ENCODE results near the gene ARSG.

The ARSG gene

DNA sequence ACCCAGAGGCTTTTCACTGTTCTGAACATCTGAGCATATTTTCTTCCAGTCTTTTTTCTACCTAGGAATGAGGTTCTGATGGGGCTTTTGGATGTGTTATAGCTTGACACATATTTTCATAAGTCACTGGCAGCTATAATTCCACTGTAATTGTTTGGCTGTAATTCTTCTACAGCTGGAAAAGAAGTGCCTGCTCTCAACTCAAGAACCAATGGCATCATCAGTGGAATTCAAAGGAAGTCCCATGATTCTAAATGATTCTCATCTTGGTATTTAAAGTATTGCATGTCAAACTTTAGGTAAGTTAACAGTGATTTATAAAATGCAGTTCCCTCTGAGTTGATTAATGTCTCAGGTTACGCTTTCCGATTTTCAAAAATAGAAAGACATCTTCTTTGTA lies 149.2 kb downstream of the ARSG start:
- H3K9me3 Mint-ChIP-seq, result no peaks in the 10 kb centered on the region
- H3K4me3 Mint-ChIP-seq, result no peak overlapping the region
- H3K4me1 Mint-ChIP-seq, result peaks cover 37 to 58% of the 10 kb centered on the region in 2 donors
- H3K27me3 Mint-ChIP-seq, result no peaks in the 10 kb centered on the region
- ATAC-seq (replicated peaks) (no peak), DNase-seq (no peak)
- H3K36me3 Mint-ChIP-seq, result peaks cover 3% of the 10 kb centered on the region in 2 donors
- H3K27ac Mint-ChIP-seq, result peak overlapping the region; percentile 63

DNA sequence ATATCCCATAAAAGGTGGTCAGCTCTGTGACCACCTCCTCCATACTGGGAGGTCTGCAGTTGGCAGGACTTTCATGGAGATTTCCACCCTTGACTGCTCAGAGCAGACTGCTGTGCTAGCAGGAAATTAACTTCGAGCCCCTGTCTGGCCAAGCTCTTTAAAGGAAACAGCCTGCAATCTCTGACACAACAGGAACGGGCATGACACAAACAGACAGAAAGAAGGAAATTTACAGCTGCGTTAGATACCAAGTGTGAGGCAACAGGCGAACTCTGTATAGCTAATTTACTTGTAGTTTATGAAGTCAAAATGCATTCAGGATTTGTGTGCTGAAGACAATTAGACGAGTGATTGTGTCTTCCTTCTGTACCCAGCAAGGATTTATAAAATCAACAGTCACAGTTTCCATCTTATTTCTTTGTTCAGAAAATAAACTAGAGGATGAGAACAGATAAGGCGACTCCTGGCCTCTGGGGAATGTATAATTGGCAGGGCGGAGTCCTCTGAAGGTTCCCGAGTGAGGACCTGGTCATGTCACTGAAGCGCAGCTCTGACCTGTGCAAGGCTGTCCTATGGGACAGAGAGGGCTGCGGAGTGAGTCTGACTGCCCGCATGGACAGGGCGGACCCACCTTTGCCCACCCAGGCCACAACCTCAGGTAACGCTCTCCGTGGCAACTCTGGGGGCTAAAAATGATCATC lies 149.9 kb downstream of the ARSG start:
- no peaks in the 10 kb centered on the region for H3K9me3 Mint-ChIP-seq
- H3K4me3 Mint-ChIP-seq, result no peak overlapping the region
- H3K4me1 Mint-ChIP-seq, result peaks cover 32 to 52% of the 10 kb centered on the region in 2 donors

DNA sequence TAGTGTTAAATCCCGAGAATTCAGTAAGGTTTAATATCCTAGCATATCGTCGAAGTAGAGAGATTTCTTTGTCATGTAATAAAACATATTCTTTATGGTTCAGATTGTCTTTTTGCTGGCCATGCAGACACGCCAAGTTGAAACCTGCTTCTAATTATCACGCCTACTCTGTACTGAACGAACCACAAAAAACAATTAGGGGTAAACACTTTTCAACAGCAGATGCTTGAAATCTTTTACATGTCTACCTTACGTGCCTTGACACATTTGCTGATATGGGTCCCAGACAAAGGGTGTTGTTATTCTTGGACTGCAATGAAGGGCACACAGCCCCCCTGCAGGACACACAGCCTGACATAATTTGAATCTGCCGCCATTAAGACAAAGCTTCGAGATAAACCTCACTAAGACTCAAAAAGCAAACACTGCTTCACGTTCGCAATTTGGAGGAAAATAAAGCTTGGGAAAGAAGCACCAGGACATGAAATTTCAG lies 152.7 kb downstream of the ARSG start:
- Mint-ChIP-seq H3K4me1 (peaks cover 20 to 25% of the 10 kb centered on the region in 2 donors), H3K27me3 (no peaks in the 10 kb centered on the region), H3K27ac (no peak overlapping the region), H3K36me3 (peaks cover 0 to 3% of the 10 kb centered on the region in 2 donors), H3K9me3 (no peaks in the 10 kb centered on the region), H3K4me3 (no peak overlapping the region)
- DNase-seq, result no peak
- ATAC-seq (replicated peaks), result no peak

More for the DNA sequence above, 149.9 kb downstream of the ARSG start:
- peak overlapping the region; percentile 63 for H3K27ac Mint-ChIP-seq
- H3K27me3 Mint-ChIP-seq, result no peaks in the 10 kb centered on the region
- no peaks in the 10 kb centered on the region for H3K36me3 Mint-ChIP-seq
- DNase-seq (no peak), ATAC-seq (replicated peaks) (no peak)

GRCh38 chr17:68445671-68446070 lies 154.4 kb downstream of the ARSG start:
- Mint-ChIP-seq H3K4me1 (peaks cover 9 to 11% of the 10 kb centered on the region in 2 donors), H3K36me3 (peaks cover 2 to 12% of the 10 kb centered on the region in 2 donors), H3K27me3 (no peaks in the 10 kb centered on the region), H3K27ac (no peak overlapping the region), H3K4me3 (no peak overlapping the region), H3K9me3 (no peaks in the 10 kb centered on the region)
- DNase-seq (no peak), ATAC-seq (replicated peaks) (no peak)

- H3K27ac Mint-ChIP-seq, result peak overlapping the region; percentile 86
- no peak for DNase-seq
Measured at GRCh38 chr17:68446626-68447041, 155.3 kb downstream of the ARSG start.

GRCh38 chr17:68449021-68449739 lies 157.9 kb downstream of the ARSG start:
- Mint-ChIP-seq H3K27me3 (no peaks in the 10 kb centered on the region), H3K36me3 (peaks cover 2 to 19% of the 10 kb centered on the region in 2 donors), H3K27ac (no peak overlapping the region), H3K4me3 (no peak overlapping the region), H3K9me3 (no peaks in the 10 kb centered on the region), H3K4me1 (no peaks in the 10 kb centered on the region)
- ATAC-seq (replicated peaks), result no peak
- DNase-seq, result no peak

More at GRCh38 chr17:68446626-68447041, 155.3 kb downstream of the ARSG start:
- no peak for ATAC-seq (replicated peaks)
- Mint-ChIP-seq H3K27me3 (no peaks in the 10 kb centered on the region), H3K4me3 (no peak overlapping the region), H3K9me3 (no peaks in the 10 kb centered on the region), H3K4me1 (peaks cover under 1 to 3% of the 10 kb centered on the region in 2 donors), H3K36me3 (peaks cover 2 to 15% of the 10 kb centered on the region in 2 donors)

GRCh38 chr17:68450391-68450790 lies 159.1 kb downstream of the ARSG start:
- ATAC-seq (replicated peaks) (no peak), DNase-seq (no peak)
- no peaks in the 10 kb centered on the region for H3K9me3 Mint-ChIP-seq
- H3K4me1 Mint-ChIP-seq, result no peaks in the 10 kb centered on the region
- peaks cover 2 to 19% of the 10 kb centered on the region in 2 donors for H3K36me3 Mint-ChIP-seq
- no peaks in the 10 kb centered on the region for H3K27me3 Mint-ChIP-seq
- H3K27ac Mint-ChIP-seq, result no peak overlapping the region
- no peak overlapping the region for H3K4me3 Mint-ChIP-seq

DNA sequence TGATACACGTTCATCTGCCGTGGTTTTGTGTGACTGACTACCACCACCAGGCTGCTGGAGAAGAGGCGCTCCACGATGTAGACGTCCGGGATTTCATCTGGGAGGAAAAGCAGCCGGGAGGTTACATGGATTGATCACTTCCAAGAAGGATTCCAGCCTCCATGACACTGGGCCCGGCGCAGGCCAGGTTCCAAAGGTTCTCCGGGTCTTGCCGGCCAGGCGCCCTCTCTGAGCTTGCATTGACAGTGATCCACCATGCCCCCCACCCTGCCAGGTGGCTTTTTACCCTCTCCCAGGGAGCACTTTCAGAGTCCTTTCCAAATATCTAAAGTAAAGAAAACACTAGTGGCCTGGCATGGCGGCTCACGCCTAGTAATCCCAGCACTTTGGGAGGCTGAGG lies 159.5 kb downstream of the ARSG start:
- H3K27me3 Mint-ChIP-seq, result no peaks in the 10 kb centered on the region
- H3K36me3 Mint-ChIP-seq, result peaks cover 2 to 19% of the 10 kb centered on the region in 2 donors
- H3K27ac Mint-ChIP-seq, result no peak overlapping the region
- no peak overlapping the region for H3K4me3 Mint-ChIP-seq
- H3K9me3 Mint-ChIP-seq, result no peaks in the 10 kb centered on the region
- ATAC-seq (replicated peaks) (no peak), DNase-seq (no peak)
- no peaks in the 10 kb centered on the region for H3K4me1 Mint-ChIP-seq

DNA sequence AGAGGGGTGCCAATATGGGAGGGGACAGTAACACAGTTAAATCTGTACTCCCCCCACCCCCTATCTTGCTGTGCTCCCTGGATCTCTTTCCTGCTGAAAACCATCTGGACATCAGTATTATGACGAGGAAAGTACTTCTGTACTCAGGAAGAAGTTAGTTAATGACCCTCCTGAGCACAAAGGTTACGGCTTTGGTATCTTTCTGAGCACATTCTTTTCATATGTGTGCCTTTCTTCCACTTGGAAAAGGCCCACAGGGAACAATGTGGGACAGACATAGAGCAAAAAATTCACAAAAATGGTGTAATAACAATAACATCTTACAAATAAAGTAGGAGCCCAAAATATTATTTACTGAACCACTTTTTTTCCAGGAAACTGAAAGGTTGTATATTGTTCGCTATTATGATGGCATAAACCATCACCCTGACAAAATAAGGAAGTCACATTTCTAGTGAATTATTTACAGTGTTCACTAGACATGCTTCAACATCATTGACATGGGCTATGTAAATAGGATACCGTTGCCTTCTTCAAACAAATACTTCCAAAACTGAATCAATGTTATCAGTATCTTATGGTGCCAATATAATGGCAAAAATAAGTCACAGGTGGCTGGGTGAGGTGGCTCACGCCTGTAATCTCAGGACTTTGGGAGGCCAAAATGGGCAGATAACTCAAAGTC lies 160.5 kb downstream of the ARSG start:
- Mint-ChIP-seq H3K4me1 (peaks cover 1 to 8% of the 10 kb centered on the region in 2 donors), H3K27ac (no peak overlapping the region), H3K27me3 (no peaks in the 10 kb centered on the region), H3K36me3 (peaks cover 2 to 16% of the 10 kb centered on the region in 2 donors), H3K4me3 (no peak overlapping the region), H3K9me3 (no peaks in the 10 kb centered on the region)
- DNase-seq, result no peak
- no peak for ATAC-seq (replicated peaks)

- no peak for DNase-seq
- no peaks in the 10 kb centered on the region for H3K27me3 Mint-ChIP-seq
- ATAC-seq (replicated peaks), result no peak
- H3K36me3 Mint-ChIP-seq, result peaks cover 2 to 16% of the 10 kb centered on the region in 2 donors
- no peaks in the 10 kb centered on the region for H3K9me3 Mint-ChIP-seq
- H3K4me3 Mint-ChIP-seq, result no peak overlapping the region
- peaks cover 4 to 13% of the 10 kb centered on the region in 2 donors for H3K4me1 Mint-ChIP-seq
- H3K27ac Mint-ChIP-seq, result no peak overlapping the region
Measured at GRCh38 chr17:68452724-68453290, 161.5 kb downstream of the ARSG start.

GRCh38 chr17:68453991-68454665 lies 162.8 kb downstream of the ARSG start:
- Mint-ChIP-seq H3K27me3 (no peaks in the 10 kb centered on the region), H3K36me3 (peaks cover 2 to 15% of the 10 kb centered on the region in 2 donors), H3K9me3 (no peaks in the 10 kb centered on the region), H3K4me3 (no peak overlapping the region), H3K4me1 (peaks cover 11 to 21% of the 10 kb centered on the region in 2 donors), H3K27ac (no peak overlapping the region)
- no peak for ATAC-seq (replicated peaks)
- DNase-seq, result no peak

DNA sequence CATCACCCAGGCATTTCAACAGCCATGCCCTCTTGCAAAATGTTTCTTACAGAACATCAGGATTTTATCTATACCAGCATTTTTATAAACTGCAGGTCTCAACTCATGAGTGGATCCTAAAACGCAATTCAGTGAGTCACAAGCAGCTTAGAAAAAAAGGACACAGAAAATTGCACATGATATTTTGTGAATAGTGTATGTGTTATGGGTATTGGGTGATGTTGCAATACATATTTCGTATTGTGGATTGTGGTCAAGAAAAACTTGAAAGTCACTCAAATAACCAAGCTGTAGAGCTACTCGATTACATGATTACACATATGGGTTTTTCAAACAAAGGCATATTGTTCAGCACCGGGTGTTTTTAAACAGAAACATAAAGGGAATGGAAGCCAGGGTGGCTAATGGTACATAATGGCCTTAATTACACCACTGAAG lies 164.6 kb downstream of the ARSG start:
- Mint-ChIP-seq H3K36me3 (peaks cover 0 to 6% of the 10 kb centered on the region in 2 donors), H3K9me3 (no peaks in the 10 kb centered on the region), H3K4me1 (peaks cover 16 to 21% of the 10 kb centered on the region in 2 donors), H3K4me3 (peak overlapping the region; percentile 89 to 91), H3K27ac (no peak overlapping the region), H3K27me3 (no peaks in the 10 kb centered on the region)
- DNase-seq (no peak), ATAC-seq (replicated peaks) (no peak)

- H3K36me3 Mint-ChIP-seq, result peaks cover 0 to 5% of the 10 kb centered on the region in 2 donors
- H3K9me3 Mint-ChIP-seq, result no peaks in the 10 kb centered on the region
- peaks cover 16 to 23% of the 10 kb centered on the region in 2 donors for H3K4me1 Mint-ChIP-seq
- peak overlapping the region; percentile 79 for H3K27ac Mint-ChIP-seq
- DNase-seq (no peak), ATAC-seq (replicated peaks) (no peak)
- no peaks in the 10 kb centered on the region for H3K27me3 Mint-ChIP-seq
- peak overlapping the region; percentile 89 to 91 for H3K4me3 Mint-ChIP-seq
Measured at GRCh38 chr17:68456339-68457167, 165.3 kb downstream of the ARSG start.

Measured in stimulated activated naive B cell treated with anti-CD40 and anti-IgM and Interleukin-4, amounts not matched to agents 10 μg/mL and 1 μg/mL and 100 μg/mL, for 72 hours (primary cell).